ENCODE measurements around the gene MPI.
A peak's percentile ranks its signal among the peaks of the same experiment; 100 is the strongest.

MPI gene

GRCh38 chr15:74889883-74890664, at the start of gene MPI:
TSS of gene MPI (plus strand) at chr15:74890042. CDS start at chr15:74890074, 32 bp downstream.
- peak; percentile 90 for DNase-seq

GRCh38 chr15:74840851-74841775, 48.7 kb upstream of the MPI start:
- no peak for DNase-seq

GRCh38 chr15:74841891-74842373, 47.9 kb upstream of the MPI start:
- DNase-seq: no peak

GRCh38 chr15:74842581-74843444, 47.0 kb upstream of the MPI start, which contains the start of gene ULK3:
TSS of gene ULK3 (minus strand) at chr15:74843156. CDS start at chr15:74843105, 51 bp downstream.
- peak; percentile 92 for DNase-seq

GRCh38 chr15:74843445-74843828, 46.4 kb upstream of the MPI start:
- DNase-seq: no peak

GRCh38 chr15:74843891-74844299, 45.9 kb upstream of the MPI start:
- no peak for DNase-seq

GRCh38 chr15:74844319-74845207, 45.3 kb upstream of the MPI start:
- DNase-seq: no peak

- no peak for DNase-seq
Observed at GRCh38 chr15:74845208-74845568, 44.7 kb upstream of the MPI start.

- no peak for DNase-seq
Observed at GRCh38 chr15:74845581-74845980, 44.3 kb upstream of the MPI start.

GRCh38 chr15:74847432-74847831, 42.4 kb upstream of the MPI start:
- no peak for DNase-seq

- no peak for DNase-seq
Observed at GRCh38 chr15:74850393-74850792, 39.4 kb upstream of the MPI start.

GRCh38 chr15:74851960-74852359, 37.9 kb upstream of the MPI start:
- no peak for DNase-seq

GRCh38 chr15:74854453-74855022, 35.3 kb upstream of the MPI start:
- DNase-seq: no peak

- DNase-seq: no peak
Observed at GRCh38 chr15:74855857-74856256, 34.0 kb upstream of the MPI start.

- DNase-seq: no peak
Observed at GRCh38 chr15:74856537-74856936, 33.3 kb upstream of the MPI start.

GRCh38 chr15:74857082-74857655, 32.7 kb upstream of the MPI start:
- no peak for DNase-seq

GRCh38 chr15:74857671-74858368, 32.0 kb upstream of the MPI start:
- DNase-seq: no peak

GRCh38 chr15:74858369-74858740, 31.5 kb upstream of the MPI start:
- DNase-seq: no peak

GRCh38 chr15:74863239-74864056, 26.4 kb upstream of the MPI start:
- no peak for DNase-seq
